HuH-7.5 (cell line): ENCODE data around the gene SMIM1.
A peak's percentile ranks its signal among the peaks of the same experiment; 100 is the strongest.
"Not testable (repeated sequence)": the region's sequence is repeated elsewhere in the genome, so short reads cannot be mapped to it uniquely, and the experiment has no call there.

Experiments
- DNase-seq: peaks from one replicate; pipeline ENCODE4 v3.0.0; 2011; ENCODE audit warnings: low spot score

The SMIM1 gene

DNA sequence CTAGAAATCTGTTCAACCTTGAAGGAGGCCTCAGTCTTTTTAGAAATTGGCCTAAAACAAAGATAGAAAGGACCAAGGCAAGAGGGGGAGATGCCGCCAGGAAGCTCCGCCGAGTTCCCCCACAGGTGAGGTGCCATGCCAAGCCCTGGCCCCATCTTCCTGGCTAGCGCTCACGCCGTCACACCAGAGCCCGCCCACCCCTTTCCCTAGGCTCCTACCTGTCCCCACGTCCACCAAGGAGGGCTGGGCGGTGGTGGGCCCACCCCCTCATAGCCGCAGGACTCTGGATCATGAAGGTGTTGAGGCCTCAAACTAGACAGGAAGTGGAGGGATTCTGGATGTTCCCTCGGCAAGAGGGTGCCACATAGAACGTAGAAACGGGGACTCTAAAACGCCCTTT, 35.8 kb upstream of the SMIM1 start:
- DNase-seq, result no peak

GRCh38 chr1:3738943-3739342, 33.6 kb upstream of the SMIM1 start:
- DNase-seq, result no peak

- DNase-seq, result no peak
These were observed 32.5 kb upstream of the SMIM1 start for GRCh38 chr1:3740042-3740441.

- DNase-seq, result no peak
These were observed 31.8 kb upstream of the SMIM1 start for GRCh38 chr1:3740752-3741151.

DNA sequence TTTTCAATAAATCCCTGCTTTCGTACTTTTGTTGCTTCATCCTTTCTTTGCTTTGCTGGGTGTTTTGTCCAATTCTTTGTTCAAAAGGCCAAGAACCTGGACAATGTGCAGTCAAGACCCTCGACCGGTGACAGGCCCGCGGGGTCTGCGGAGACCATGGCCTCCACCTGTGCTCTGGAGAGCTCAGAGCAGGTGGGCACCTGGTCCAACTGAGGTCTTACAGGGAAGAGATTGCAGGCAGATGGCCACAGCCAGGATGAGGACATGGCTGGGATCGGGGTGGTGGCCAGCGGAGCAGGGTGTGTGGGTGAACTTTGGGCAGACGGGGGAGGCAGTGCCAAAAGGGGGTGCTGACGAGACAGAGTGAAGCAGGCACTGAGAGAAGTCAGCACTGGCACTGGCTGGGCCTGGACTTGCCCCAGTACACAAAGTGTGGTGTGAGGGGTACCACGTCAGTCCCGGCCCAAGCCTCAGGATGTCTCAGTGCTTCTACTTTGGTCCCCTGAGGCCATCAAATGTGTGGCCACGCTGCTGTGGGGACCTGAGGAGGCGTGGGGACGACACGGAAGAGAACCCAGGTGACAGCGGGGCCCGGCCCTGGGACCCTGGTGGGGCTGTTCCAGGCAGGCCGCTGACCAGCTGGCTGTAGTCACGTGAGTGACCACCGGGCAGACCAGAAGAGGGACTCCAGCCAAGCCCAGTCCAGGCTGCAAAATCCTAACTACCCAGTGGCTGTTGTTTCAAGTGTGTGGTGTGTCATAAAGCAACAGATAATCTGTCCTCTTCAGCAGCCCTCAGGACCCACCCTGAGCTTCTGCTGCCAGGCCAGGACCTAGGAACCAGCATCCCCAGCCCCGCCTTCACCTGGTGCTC, 30.7 kb upstream of the SMIM1 start:
- DNase-seq, result no peak

DNA sequence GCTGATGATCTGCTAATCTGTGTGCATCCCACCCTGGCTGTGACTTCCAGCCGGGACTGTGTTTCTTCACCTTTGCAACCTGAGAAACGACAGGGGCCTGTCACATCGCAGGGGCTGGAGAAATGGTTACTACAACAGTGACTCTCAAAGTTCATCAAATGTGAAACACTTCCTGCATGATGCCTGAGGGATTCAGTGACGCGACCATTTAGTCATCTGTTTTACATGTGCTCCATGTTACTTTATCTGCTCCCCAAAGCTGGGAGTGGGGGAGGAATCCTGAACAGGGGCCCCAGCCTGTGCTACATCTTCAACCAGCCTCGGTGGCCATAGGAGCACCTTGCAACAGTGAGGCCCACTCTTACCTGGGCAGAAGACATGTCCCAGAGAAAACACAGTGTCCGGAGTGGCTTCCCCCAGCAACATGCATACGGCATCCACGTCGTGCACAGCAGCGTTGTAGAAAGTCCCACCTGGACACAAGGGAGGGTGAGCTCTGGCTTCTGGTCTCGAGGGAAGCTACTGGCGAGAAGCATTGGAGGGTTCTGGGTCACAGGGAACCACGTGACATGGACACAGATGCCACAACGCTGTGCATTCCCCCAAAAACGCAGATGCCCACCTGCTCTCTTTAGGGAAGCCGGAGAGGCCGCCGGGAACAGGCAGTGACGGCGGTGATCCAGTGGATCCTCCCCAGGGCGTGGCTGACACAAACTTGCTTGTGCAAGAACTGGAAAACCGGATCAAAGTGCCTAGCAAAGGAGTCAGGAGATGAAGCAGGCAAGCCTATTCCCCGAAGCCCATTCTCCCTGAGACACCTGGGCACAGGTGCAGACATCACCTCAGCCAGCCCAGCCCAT, 29.9 kb upstream of the SMIM1 start:
- no peak for DNase-seq

- DNase-seq, result no peak
These were observed 29.1 kb upstream of the SMIM1 start for GRCh38 chr1:3743421-3743820.

GRCh38 chr1:3743826-3744225, 28.7 kb upstream of the SMIM1 start:
- DNase-seq, result no peak

DNA sequence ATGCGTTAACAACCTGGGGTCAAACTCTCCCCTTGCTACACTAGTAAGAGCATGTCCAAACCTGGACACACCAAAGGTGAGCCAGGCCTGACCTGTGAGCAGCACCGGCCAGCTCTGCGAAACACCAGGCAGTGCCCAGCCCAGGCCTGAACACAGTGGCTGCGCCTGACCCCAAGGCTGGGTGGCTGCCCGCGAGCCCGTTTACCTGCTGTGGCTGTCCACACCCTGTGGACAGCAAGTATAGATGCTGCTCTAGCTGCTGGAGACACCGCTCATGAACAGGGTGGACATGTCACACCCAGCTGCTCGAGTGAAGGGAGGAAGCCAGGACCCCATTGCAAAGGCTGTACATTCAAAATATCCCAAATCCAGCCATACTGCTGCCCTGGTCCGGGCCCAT, 27.9 kb upstream of the SMIM1 start:
- no peak for DNase-seq

GRCh38 chr1:3745071-3745470, 27.5 kb upstream of the SMIM1 start:
- no peak for DNase-seq

- DNase-seq, result no peak
These were observed 26.8 kb upstream of the SMIM1 start for GRCh38 chr1:3745590-3746381.

GRCh38 chr1:3746389-3746829, 26.1 kb upstream of the SMIM1 start:
- DNase-seq, result no peak

DNA sequence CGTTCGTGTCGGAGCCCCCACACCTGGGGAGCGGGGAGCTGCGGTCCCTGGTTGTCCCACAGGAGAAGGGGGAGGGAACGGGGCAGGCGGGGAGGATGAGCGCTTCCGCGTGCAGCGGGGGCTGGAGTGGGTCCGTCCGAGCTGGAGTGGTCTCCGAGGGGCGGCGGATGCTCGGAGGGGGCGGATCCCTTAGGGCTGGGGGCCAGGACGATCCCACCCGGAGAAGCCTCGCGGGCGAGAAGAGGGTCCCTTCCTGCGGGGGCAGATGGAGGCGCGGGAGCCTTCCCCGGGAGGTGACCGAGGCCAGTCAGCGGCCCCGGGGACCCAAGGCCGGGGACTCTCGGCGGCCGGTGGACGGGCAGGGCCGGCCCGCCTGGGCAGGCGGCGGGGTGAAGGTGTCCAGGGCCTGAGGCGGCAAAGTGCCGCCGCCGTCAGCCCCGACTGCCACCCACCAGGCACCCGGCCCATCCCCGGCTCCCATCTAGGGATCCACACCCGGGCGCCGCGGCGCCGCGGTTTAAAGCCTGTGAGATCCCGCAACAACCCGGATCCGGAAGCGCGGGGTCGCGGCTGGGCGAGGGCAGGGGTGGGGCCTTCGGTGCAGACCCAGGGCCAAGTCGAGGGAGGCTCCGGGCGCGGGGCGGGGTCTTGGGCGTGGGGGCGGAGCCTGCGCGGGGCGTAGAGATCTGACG, 25.6 kb upstream of the SMIM1 start:
- DNase-seq, result peak; percentile 96

DNA sequence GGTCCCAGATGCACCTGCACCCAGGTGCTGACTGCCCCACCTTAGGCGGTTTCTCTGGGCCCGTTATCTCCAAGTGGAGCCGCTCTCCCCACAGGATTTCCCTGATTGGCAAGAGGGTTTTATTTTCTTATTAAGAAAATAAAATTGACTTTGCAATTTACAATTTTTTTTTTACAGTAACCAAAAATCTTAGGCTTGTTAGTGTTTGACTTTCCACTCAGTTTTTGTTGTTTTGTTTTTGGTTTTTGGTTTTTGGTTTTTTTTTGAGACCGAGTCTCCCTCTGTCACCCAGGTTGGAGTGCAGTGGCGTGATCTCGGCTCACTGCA, 25.1 kb upstream of the SMIM1 start:
- no peak for DNase-seq

DNA sequence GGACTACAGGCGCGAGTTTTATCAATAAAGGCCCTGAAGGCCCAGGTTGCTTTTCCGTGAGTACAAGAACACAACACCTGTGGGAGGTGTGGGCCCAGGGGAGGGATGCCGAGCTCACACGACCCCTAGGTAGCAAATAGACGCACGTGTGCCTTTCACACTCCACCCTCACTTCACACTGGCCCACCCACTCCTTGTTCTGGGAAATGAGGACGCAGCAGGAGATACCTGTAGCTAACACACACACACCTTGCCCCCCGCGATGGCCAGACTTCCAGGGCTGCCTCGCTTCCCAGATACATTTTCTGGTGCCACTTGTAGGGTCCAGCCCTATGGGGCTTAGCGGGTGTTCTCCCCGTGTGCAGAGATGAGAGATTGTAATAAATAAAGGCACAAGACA, 24.6 kb upstream of the SMIM1 start:
- no peak for DNase-seq

- not testable (repeated sequence) for DNase-seq
These were observed 24.1 kb upstream of the SMIM1 start for GRCh38 chr1:3748316-3748900.

DNA sequence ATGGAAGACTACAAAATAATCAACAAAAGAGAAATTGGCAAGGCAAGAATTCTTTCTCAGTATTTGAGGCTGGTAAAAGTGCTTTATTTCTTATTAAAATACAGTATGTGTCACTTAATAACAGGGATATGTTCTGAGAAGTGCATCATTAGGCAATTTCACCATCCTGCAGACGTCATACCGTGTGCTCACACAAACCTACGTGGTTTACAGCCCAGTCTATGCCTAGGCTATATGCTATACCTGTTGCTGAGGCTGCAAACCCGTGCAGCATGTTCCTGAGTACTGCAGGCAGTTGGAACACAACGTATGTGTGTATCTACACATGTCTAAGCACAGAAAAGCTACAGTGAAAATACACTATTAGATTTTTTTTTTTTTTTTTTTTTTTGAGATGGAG, 23.0 kb upstream of the SMIM1 start:
- no peak for DNase-seq

DNA sequence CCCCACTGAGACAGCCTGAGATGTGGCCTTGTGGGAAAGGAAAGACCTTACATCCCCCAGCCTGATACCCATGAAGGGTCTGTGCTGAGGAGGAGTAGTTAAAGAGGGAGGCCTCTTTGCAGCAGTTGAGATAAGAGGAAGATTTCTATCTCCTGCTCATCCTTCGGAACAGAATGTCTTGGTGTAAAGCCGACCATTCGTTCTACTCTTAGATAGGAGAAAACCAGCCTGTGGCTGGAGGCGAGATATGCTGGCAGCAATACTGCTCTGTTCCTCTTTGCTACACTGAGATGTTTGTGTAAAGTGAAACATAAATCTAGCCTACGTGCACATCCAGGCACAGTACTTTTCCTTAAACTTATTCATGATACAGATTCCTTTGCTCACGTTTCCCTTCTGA, 21.8 kb upstream of the SMIM1 start:
- no peak for DNase-seq

DNA sequence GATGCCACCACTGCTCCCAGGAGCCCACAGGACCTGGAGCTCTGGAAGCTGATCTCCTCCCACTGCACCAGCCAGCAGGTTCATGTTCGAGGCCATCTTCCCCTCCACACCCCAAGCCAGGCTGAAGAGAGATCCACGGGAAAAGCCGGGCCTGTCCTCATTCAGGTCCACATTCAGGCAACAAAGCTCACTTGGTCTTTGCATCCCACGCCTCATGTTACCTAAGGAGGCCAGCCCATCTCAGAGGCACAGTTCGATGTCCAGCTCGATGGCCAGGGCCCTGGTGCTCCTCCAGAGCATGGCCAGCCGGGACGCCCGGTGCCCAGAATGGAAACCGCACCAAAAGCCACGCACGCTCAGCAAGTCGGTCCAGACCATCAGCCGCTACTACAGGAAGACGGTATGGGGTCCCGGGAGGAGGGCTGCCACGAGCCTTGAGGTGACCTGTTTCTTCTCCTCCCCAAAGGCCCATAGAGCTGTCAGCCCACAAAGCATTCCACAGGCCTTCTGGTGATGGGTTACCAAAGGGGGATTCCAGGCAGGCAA, 20.1 kb upstream of the SMIM1 start, which contains the start of gene CCDC27:
Gene CCDC27 (plus strand): TSS at position 51 of the 546 bp plus-strand sequence. CDS start 32 bp downstream, at position 83.
- no peak for DNase-seq

- DNase-seq, result no peak
These were observed 18.7 kb upstream of the SMIM1 start for GRCh38 chr1:3753656-3754454.
